OCI-LY7 (cell line): ENCODE data around the gene NINL. TPM values are rescaled to one million over a fixed set of nuclear protein-coding genes. Genes with fewer than 3 reads are reported as not detected.
"Not testable (repeated sequence)": the region's sequence is repeated elsewhere in the genome, so short reads cannot be mapped to it uniquely, and the experiment has no call there.

Source experiments
- BruUV-seq: library from RNA; stranded (reverse); fragments of 400-500 nt; replicated peaks from 2 replicates; lab custom pipeline; 2021; lab: Mats Ljungman, UMichigan
- CTCF ChIA-PET: fragments of 300-600 bp; sonication (Branson Sonifier 250); formaldehyde crosslinking; loops from one replicate; lab custom pipeline; 2022; ENCODE audit warnings: antibody characterized with exemption; ENCODE audit not compliant: unreplicated experiment; lab: Charles Lee
- POLR2A ChIA-PET: fragments of 300-600 bp; sonication (Branson Sonifier 250); formaldehyde crosslinking; loops from one replicate; lab custom pipeline; 2022; ENCODE audit warnings: antibody characterized with exemption; lab: Charles Lee
- DNase-seq: peaks from one replicate; pipeline ENCODE4 v3.0.0-alpha.2; 2015; ENCODE audit warnings: low spot score
- H2AFZ ChIP-seq: fragments of 200-600 bp; sonication (generic), shearing (Covaris generic); 2 replicates; pipeline ENCODE4 v1.6.1; 2014; ENCODE audit warnings: mild to moderate bottlenecking, antibody characterized with exemption, low read length, moderate library complexity
- H3K27ac ChIP-seq: fragments of 200-600 bp; sonication (generic); 2 replicates; pipeline ENCODE4 v1.5.1; 2014; ENCODE audit warnings: mixed run types, low read depth, mild to moderate bottlenecking, moderate library complexity, low read length, inconsistent platforms; ENCODE audit not compliant: poor library complexity, severe bottlenecking
- H3K36me3 ChIP-seq: fragments of 200-600 bp; sonication (generic); 2 replicates; pipeline ENCODE4 v1.6.1; 2014; ENCODE audit warnings: mild to moderate bottlenecking, antibody characterized with exemption, low read length, moderate library complexity, mixed read lengths; ENCODE audit not compliant: insufficient read depth
- H3K4me1 ChIP-seq: fragments of 200-600 bp; sonication (generic); 2 replicates; pipeline ENCODE4 v1.5.1; 2014; ENCODE audit warnings: mild to moderate bottlenecking, low read length; ENCODE audit not compliant: insufficient read depth, poor library complexity, severe bottlenecking
- H3K4me2 ChIP-seq: fragments of 200-600 bp; sonication (generic); 2 replicates; pipeline ENCODE4 v1.6.1; 2014; ENCODE audit warnings: mild to moderate bottlenecking, low read length
- H3K4me3 ChIP-seq: fragments of 200-600 bp; sonication (generic); 2 replicates; pipeline ENCODE4 v1.5.1; 2014; ENCODE audit warnings: mild to moderate bottlenecking, low read depth, low read length; ENCODE audit not compliant: poor library complexity, severe bottlenecking
- H3K79me2 ChIP-seq: fragments of 200-600 bp; sonication (generic); 2 replicates; pipeline ENCODE4 v1.6.1; 2016; ENCODE audit warnings: low read depth, mild to moderate bottlenecking, low read length, moderate library complexity, mixed read lengths; ENCODE audit not compliant: insufficient read depth
- H3K9me2 ChIP-seq: fragments of 200-600 bp; sonication (generic); 2 replicates; pipeline ENCODE4 v1.6.1; 2016; ENCODE audit warnings: mild to moderate bottlenecking, low read length, mixed read lengths; ENCODE audit not compliant: insufficient read depth
- H3K9me3 ChIP-seq: fragments of 200-600 bp; sonication (generic); 2 replicates; pipeline ENCODE4 v1.6.1; 2014; ENCODE audit warnings: mild to moderate bottlenecking, mixed run types, low read length, mixed read lengths
- H4K20me1 ChIP-seq: fragments of 200-600 bp; sonication (generic); 2 replicates; pipeline ENCODE4 v1.6.1; 2014; ENCODE audit warnings: mild to moderate bottlenecking, antibody characterized with exemption, low read length, moderate library complexity, mixed read lengths; ENCODE audit not compliant: insufficient read depth
- CTCF ChIP-seq: fragments of 200-600 bp; sonication (generic); conservative IDR thresholded peaks from 2 replicates; pipeline ENCODE4 v1.5.1; 2014; ENCODE audit warnings: mild to moderate bottlenecking, antibody characterized with exemption, low read length, moderate library complexity, mixed read lengths
- EZH2phosphoT487 ChIP-seq: fragments of 200-600 bp; sonication (generic); IDR thresholded peaks from 2 replicates; pipeline ENCODE4 v1.6.1; 2018; ENCODE audit warnings: low read depth, borderline replicate concordance, mild to moderate bottlenecking, mixed run types, antibody characterized with exemption, low read length, moderate library complexity, mixed read lengths
- intact Hi-C: fragments of 100-400 bp; cut with micrococcal nuclease; formaldehyde crosslinking; loops from one replicate; pipeline ENCODE4 v1.10.0; 2022; ENCODE audit not compliant: unreplicated experiment
- total RNA-seq, 2 experiments: library from RNA; depleted of rRNA in 1 of 2; stranded (reverse); fragments of >200 nt in 1 of 2; shearing (Covaris generic) in 1 of 2; gene quantifications; 2 replicates each; pipeline ENCODE4 v1.2.3, GENCODE V29; 2014 to 2022

Gene NINL
- total RNA-seq, 2 experiments from 2014 or later = 0.06 to 0.55 TPM

- TF ChIP-seq CTCF (no peak), EZH2phosphoT487 (no peak)
- H3K4me3 ChIP-seq = no peak overlapping the region
- H3K36me3 ChIP-seq = no peaks in the 10 kb centered on the region
- no peak overlapping the region for H2AFZ ChIP-seq
- CTCF ChIA-PET = no interaction called here
- intact Hi-C loops = no loop called here
- no peaks in the 10 kb centered on the region for H3K4me1 ChIP-seq
- no TSS peak for BruUV-seq
- no peak overlapping the region for H3K4me2 ChIP-seq
- H3K79me2 ChIP-seq = no peaks in the 10 kb centered on the region
- no peak for DNase-seq
- no peaks in the 10 kb centered on the region for H3K9me3 ChIP-seq
- H3K27ac ChIP-seq = no peak overlapping the region
- no peaks in the 10 kb centered on the region for H4K20me1 ChIP-seq
- H3K9me2 ChIP-seq = no peaks in the 10 kb centered on the region
- POLR2A ChIA-PET = no interaction called here
Observed at GRCh38 chr20:25476106-25477013, 109.0 kb downstream of the NINL start.

- intact Hi-C loops, H3K9me2 ChIP-seq, POLR2A ChIA-PET, H4K20me1 ChIP-seq, H3K79me2 ChIP-seq, H3K4me1 ChIP-seq, BruUV-seq, CTCF ChIA-PET, H3K4me2 ChIP-seq, H3K36me3 ChIP-seq, DNase-seq, H2AFZ ChIP-seq, H3K9me3 ChIP-seq, H3K4me3 ChIP-seq, H3K27ac ChIP-seq: not testable (repeated sequence)
Observed at GRCh38 chr20:25473297-25473696, 112.0 kb downstream of the NINL start.

- no peaks in the 10 kb centered on the region for H4K20me1 ChIP-seq
- no peaks in the 10 kb centered on the region for H3K79me2 ChIP-seq
- no peak overlapping the region for H3K4me2 ChIP-seq
- no peaks in the 10 kb centered on the region for H3K36me3 ChIP-seq
- intact Hi-C loops = no loop called here
- H2AFZ ChIP-seq = no peak overlapping the region
- H3K27ac ChIP-seq = no peak overlapping the region
- no peaks in the 10 kb centered on the region for H3K9me2 ChIP-seq
- POLR2A ChIA-PET = interaction anchor here (0.6 kb wide), 1 partner anchor 82 kb away, joined by 6 read pairs; no protein-coding TSS in a partner anchor
- BruUV-seq = no TSS peak
- no peak for DNase-seq
- H3K9me3 ChIP-seq = no peaks in the 10 kb centered on the region
- TF ChIP-seq CTCF = no peak
- TF ChIP-seq EZH2phosphoT487 = no peak
- no peaks in the 10 kb centered on the region for H3K4me1 ChIP-seq
- CTCF ChIA-PET = no interaction called here
- H3K4me3 ChIP-seq = no peak overlapping the region
Observed at GRCh38 chr20:25471020-25471419, 114.3 kb downstream of the NINL start.
